ENCODE measurements around the gene SKI. TPM values are rescaled to one million over a fixed set of nuclear protein-coding genes. Genes with fewer than 3 reads are reported as not detected.

Gene SKI
- total and polyA plus RNA-seq, 9 of the 15 experiments (the other 6 are each of a cell fraction or from before 2014, with no cell fraction given) = 0.10 to 60.5 (median 4.6) TPM

GRCh38 chr1:2199042-2199810 lies 28.9 kb upstream of the SKI start (continued):
- TF ChIP-seq ZNF407 (IDR thresholded peaks at IDR 0.05; ENCODE audit: low read depth) (no peak), CBFB (CRISPR knock-in tag; IDR thresholded peaks at IDR 0.05) (peak; percentile 26; the same call in 1 of the 2 replicates), HNRNPK (IDR thresholded peaks at IDR 0.05; ENCODE audit: low read depth, low read length, poor library complexity, severe bottlenecking) (no peak), STAG1 (CRISPR knock-in tag; IDR thresholded peaks at IDR 0.05; ENCODE audit: borderline replicate concordance) (no peak), TFE3 (CRISPR knock-in tag; IDR thresholded peaks at IDR 0.05) (no peak), ZNF398 (CRISPR knock-in tag; IDR thresholded peaks at IDR 0.05) (no peak), ZNF586 (CRISPR knock-in tag; conservative IDR thresholded peaks at IDR 0.05) (no peak), FOXO4 (CRISPR knock-in tag; IDR thresholded peaks at IDR 0.05) (no peak), ZBTB43 (CRISPR knock-in tag; IDR thresholded peaks at IDR 0.05) (no peak)

All from K562 (cell line).